IMR-90 (cell line): ENCODE results near the gene CDRT4. TPM values are rescaled to one million over a fixed set of nuclear protein-coding genes. Genes with fewer than 3 reads are reported as not detected.

Experiments
- ATAC-seq: fragments of 200-7000 bp; cut with Tn5 transposase; 2 replicates; pipeline ENCODE4 v1.9.1; 2020; ENCODE audit warnings: low read depth, mild to moderate bottlenecking, moderate library complexity
- BruUV-seq: library from RNA; stranded (reverse); fragments of 400-500 nt; replicated peaks from 2 replicates; lab custom pipeline; 2021; lab: Mats Ljungman, UMichigan
- CTCF ChIA-PET: fragments of 300-600 bp; formaldehyde crosslinking; extraction: SDS; loops from one replicate; lab custom pipeline; 2021; ENCODE audit warnings: antibody characterized with exemption; lab: Yijun Ruan, JAX
- POLR2A ChIA-PET: fragments of 300-600 bp; sonication (Branson Sonifier 250); formaldehyde crosslinking; loops from one replicate; lab custom pipeline; 2022; ENCODE audit warnings: antibody characterized with exemption; ENCODE audit not compliant: unreplicated experiment; lab: Charles Lee
- DNase-seq: peaks from one replicate; pipeline ENCODE4 v3.0.0; 2013
- H2AFZ ChIP-seq: replicated peaks from 2 replicates; pipeline ENCODE3; 2013; ENCODE audit warnings: low read length, mild to moderate bottlenecking; ENCODE audit not compliant: poor library complexity
- H2AK5ac ChIP-seq: 2 replicates; pipeline ENCODE4 v1.6.1; 2013; ENCODE audit warnings: low read depth, low read length, inconsistent platforms
- H2AK9ac ChIP-seq: replicated peaks from 2 replicates; pipeline ENCODE3; 2013; ENCODE audit warnings: mild to moderate bottlenecking, low read depth, low read length, moderate library complexity; ENCODE audit not compliant: poor library complexity
- H2BK120ac ChIP-seq: 2 replicates; pipeline ENCODE4 v1.6.1; 2013; ENCODE audit warnings: low read depth, low read length, inconsistent platforms
- H2BK15ac ChIP-seq: 3 replicates; pipeline ENCODE4 v1.6.1; 2013; ENCODE audit warnings: low read depth, low read length, inconsistent platforms
- H2BK20ac ChIP-seq: 2 replicates; pipeline ENCODE4 v1.6.1; 2013; ENCODE audit warnings: low read depth, mild to moderate bottlenecking, inconsistent platforms, low read length, moderate library complexity
- H2BK5ac ChIP-seq: 2 replicates; pipeline ENCODE4 v1.6.1; 2013; ENCODE audit warnings: mild to moderate bottlenecking, low read depth, low read length, inconsistent platforms; ENCODE audit not compliant: poor library complexity, severe bottlenecking
- H3K14ac ChIP-seq: replicated peaks from 2 replicates; pipeline ENCODE4 v1.6.1; 2013; ENCODE audit warnings: low read depth, low read length, inconsistent platforms
- H3K18ac ChIP-seq: 2 replicates; pipeline ENCODE4 v1.6.1; 2013; ENCODE audit warnings: low read depth, low read length, control low read depth
- H3K23ac ChIP-seq: 2 replicates; pipeline ENCODE4 v1.6.1; 2013; ENCODE audit warnings: low read depth, low read length, inconsistent platforms
- H3K27ac ChIP-seq: 2 replicates; pipeline ENCODE4 v1.5.1; 2013; ENCODE audit warnings: mild to moderate bottlenecking, control low read depth, low read length; ENCODE audit not compliant: insufficient read depth
- H3K27me3 ChIP-seq: 2 replicates; pipeline ENCODE4 v1.6.1; 2013; ENCODE audit warnings: low read length; ENCODE audit not compliant: control insufficient read depth, insufficient read depth
- H3K36me3 ChIP-seq: 2 replicates; pipeline ENCODE4 v1.6.1; 2013; ENCODE audit warnings: low read length, mixed read lengths; ENCODE audit not compliant: control insufficient read depth, insufficient read depth
- H3K4ac ChIP-seq: 2 replicates; pipeline ENCODE4 v1.6.1; 2013; ENCODE audit warnings: low read depth, low read length, inconsistent platforms
- H3K4me1 ChIP-seq: 2 replicates; pipeline ENCODE4 v1.6.1; 2013; ENCODE audit warnings: low read length, mixed read lengths; ENCODE audit not compliant: control insufficient read depth, insufficient read depth
- H3K4me2 ChIP-seq: 2 replicates; pipeline ENCODE4 v1.6.1; 2013; ENCODE audit warnings: low read depth, mild to moderate bottlenecking, control low read depth, low read length, moderate library complexity
- H3K4me3 ChIP-seq: 2 replicates; pipeline ENCODE4 v1.5.1; 2013; ENCODE audit warnings: low read depth, mild to moderate bottlenecking, control low read depth, low read length, moderate library complexity; ENCODE audit not compliant: insufficient read depth
- H3K56ac ChIP-seq: 2 replicates; pipeline ENCODE4 v1.6.1; 2013; ENCODE audit warnings: low read length, inconsistent platforms; ENCODE audit not compliant: insufficient read depth; ENCODE audit errors: extremely low read depth
- H3K79me1 ChIP-seq, 2 experiments: 2 replicates each; pipeline ENCODE4 v1.6.1; 2013; ENCODE audit warnings: low read length in 2 of 2, inconsistent platforms in 1 of 2, low read depth in 1 of 2
- H3K9ac ChIP-seq: 2 replicates; pipeline ENCODE4 v1.6.1; 2013; ENCODE audit warnings: low read depth, low read length, control low read depth
- H3K9me1 ChIP-seq: 2 replicates; pipeline ENCODE4 v1.6.1; 2013; ENCODE audit warnings: low read length, inconsistent platforms; ENCODE audit not compliant: insufficient read depth
- H3K9me3 ChIP-seq: 2 replicates; pipeline ENCODE4 v1.6.1; 2013; ENCODE audit warnings: low read length; ENCODE audit not compliant: control insufficient read depth, insufficient read depth
- H4K20me1 ChIP-seq: 2 replicates; pipeline ENCODE4 v1.6.1; 2013; ENCODE audit warnings: low read length, inconsistent platforms; ENCODE audit not compliant: insufficient read depth
- H4K5ac ChIP-seq: 2 replicates; pipeline ENCODE4 v1.6.1; 2013; ENCODE audit warnings: mild to moderate bottlenecking, low read depth, low read length, control low read depth
- H4K8ac ChIP-seq, 2 experiments: 2 replicates each; pipeline ENCODE4 v1.6.1; 2013; ENCODE audit warnings: low read depth in 2 of 2, low read length in 2 of 2, control low read depth in 1 of 2, inconsistent platforms in 1 of 2
- H4K91ac ChIP-seq: 2 replicates; pipeline ENCODE4 v1.6.1; 2013; ENCODE audit warnings: low read depth, low read length, inconsistent platforms; ENCODE audit not compliant: insufficient read depth
- BHLHE40 ChIP-seq: fragments of 150-350 bp; IDR thresholded peaks from 2 replicates; pipeline ENCODE4 v1.6.1; 2016; ENCODE audit warnings: mild to moderate bottlenecking, low read depth, low read length
- CEBPB ChIP-seq: IDR thresholded peaks from 2 replicates; pipeline ENCODE4 v1.6.1; 2012; ENCODE audit warnings: low read depth, low read length, improper control_type of control experiment
- CHD1 ChIP-seq: IDR thresholded peaks from 2 replicates; pipeline ENCODE4 v1.6.1; 2012; ENCODE audit warnings: low read depth, low read length, improper control_type of control experiment
- MAFK ChIP-seq: IDR thresholded peaks from 2 replicates; pipeline ENCODE4 v1.6.1; 2012; ENCODE audit warnings: low read depth, low read length, improper control_type of control experiment
- MAZ ChIP-seq: IDR thresholded peaks from 2 replicates; pipeline ENCODE4 v1.6.1; 2012; ENCODE audit warnings: low read depth, mild to moderate bottlenecking, low read length, improper control_type of control experiment, moderate library complexity, borderline replicate concordance
- NFE2L2 ChIP-seq: fragments of 150-350 bp; IDR thresholded peaks from 2 replicates; pipeline ENCODE4 v1.6.1; 2016; ENCODE audit warnings: low read depth, mild to moderate bottlenecking, low read length
- POLR2A ChIP-seq: IDR thresholded peaks from 2 replicates; pipeline ENCODE4 v1.6.1; 2012; ENCODE audit warnings: mild to moderate bottlenecking, low read depth, low read length
- RAD21 ChIP-seq: IDR thresholded peaks from 2 replicates; pipeline ENCODE4 v1.6.1; 2012; ENCODE audit warnings: low read length, improper control_type of control experiment
- WGBS, 2 experiments: methylation state at CpG; one replicate each; pipeline versions ENCODE4 v1.1.5 to v1.1.7; 2013; ENCODE audit warnings: missing lambda C conversion rate in 2 of 2; ENCODE audit not compliant: insufficient read length in 1 of 2; ENCODE audit errors: extremely low coverage in 2 of 2; 5-methylcytosine and 5-hydroxymethylcytosine counted together
- dilution Hi-C: fragments of 300-500 bp; cut with HindIII; formaldehyde crosslinking; loops from one replicate; pipeline ENCODE4 v1.14.3; 2018; ENCODE audit warnings: low sequenced_read_pairs; ENCODE audit not compliant: unreplicated experiment
- in situ Hi-C: fragments of 300-500 bp; cut with MboI; formaldehyde crosslinking; loops from 3 replicates; pipeline ENCODE4 v1.14.3; 2019; ENCODE audit warnings: low sequenced_read_pairs, inconsistent platforms, mixed read lengths
- intact Hi-C: fragments of 100-400 bp; cut with micrococcal nuclease; formaldehyde crosslinking; loops from 2 replicates; pipeline ENCODE4 v1.10.0; 2022
- polyA plus RNA-seq, 3 experiments: library from polyadenylated mRNA; depleted of rRNA; stranded (reverse); fragments of >200 nt; gene quantifications; 2 replicates each; pipeline ENCODE4 v1.2.3, GENCODE V29; 2012; ENCODE audit warnings: low replicate concordance in 1 of 3
- total RNA-seq: library from RNA; depleted of rRNA; stranded (reverse); fragments of >200 nt; gene quantifications from 2 replicates; pipeline ENCODE4 v1.2.3, GENCODE V29; 2012
- TF ChIP-seq, protein P1 (sequence below): fragments of 150-350 bp; IDR thresholded peaks from 2 replicates; pipeline ENCODE4 v1.6.1; 2017; ENCODE audit warnings: mild to moderate bottlenecking, antibody characterized with exemption, low read length, low read depth
- TF ChIP-seq, protein P2 (sequence below): conservative IDR thresholded peaks from 2 replicates; pipeline ENCODE4 v1.5.1; 2012; ENCODE audit warnings: mild to moderate bottlenecking, low read depth, low read length, improper control_type of control experiment
- TF ChIP-seq, protein P3 (sequence below): fragments of 150-350 bp; IDR thresholded peaks from 2 replicates; pipeline ENCODE4 v1.6.1; 2016; ENCODE audit warnings: low read depth, mild to moderate bottlenecking, low read length, moderate library complexity, borderline replicate concordance

Gene CDRT4
- total and polyA plus RNA-seq, 2 of the 4 experiments (the other 2 are of a cell fraction), result 0.90 to 3.7 TPM

DNA sequence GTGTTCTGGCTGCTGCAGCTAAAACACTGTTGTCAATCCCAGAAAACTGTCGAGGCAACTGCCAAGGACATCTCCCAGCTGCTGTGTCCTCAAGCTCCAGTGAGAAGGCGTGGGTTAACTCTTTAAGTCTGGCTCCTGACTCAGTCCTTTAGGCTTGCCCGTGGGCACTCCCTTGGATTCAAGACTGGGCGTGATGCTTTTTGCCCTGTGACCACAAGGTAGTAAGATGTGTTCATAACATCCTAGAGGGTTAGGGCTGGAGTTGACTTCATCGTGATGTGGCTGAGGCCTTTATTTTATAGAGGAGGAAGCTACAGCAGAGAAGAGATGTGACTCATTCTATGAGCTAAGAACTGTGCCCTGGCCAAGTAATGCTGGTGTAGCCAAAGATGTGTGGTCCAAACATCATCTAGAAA, 75.1 kb downstream of the CDRT4 start (continued):
- TF ChIP-seq, protein P1, sequence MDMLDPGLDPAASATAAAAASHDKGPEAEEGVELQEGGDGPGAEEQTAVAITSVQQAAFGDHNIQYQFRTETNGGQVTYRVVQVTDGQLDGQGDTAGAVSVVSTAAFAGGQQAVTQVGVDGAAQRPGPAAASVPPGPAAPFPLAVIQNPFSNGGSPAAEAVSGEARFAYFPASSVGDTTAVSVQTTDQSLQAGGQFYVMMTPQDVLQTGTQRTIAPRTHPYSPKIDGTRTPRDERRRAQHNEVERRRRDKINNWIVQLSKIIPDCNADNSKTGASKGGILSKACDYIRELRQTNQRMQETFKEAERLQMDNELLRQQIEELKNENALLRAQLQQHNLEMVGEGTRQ, result no peak

DNA sequence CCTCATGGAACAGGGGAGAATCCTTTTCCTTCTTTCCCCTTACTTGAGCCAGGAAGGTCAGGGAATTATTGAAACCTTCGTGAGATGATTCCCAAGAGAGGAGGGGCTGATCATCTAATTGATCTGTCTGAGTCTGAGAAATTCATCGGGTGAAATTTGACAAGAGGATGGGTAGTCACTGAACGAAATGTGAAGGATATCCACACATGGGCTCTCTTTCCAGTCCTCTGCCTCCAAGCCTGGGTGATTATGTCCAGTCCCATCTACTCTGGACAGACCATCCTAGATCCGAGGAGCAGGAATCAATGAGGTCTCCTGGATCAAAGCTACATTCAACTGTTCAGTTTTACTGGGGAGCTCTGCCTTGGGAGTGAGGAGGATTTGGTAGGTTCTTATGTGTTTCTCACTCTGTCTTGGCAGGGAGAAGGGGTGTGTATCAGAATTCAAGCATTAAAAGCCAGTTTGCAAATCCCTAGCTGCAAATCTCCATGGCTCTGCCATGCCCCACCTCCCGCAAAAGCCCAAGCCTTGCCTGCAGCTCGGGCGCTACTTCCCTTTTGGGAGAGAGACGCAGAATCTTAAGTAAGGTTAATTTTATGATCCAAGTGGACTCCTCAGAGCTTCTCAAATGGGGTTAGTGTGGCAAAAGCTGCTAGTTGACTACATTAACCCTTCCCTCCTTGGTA, 78.9 kb downstream of the CDRT4 start:
- in situ Hi-C loops, result no loop called here
- Histone ChIP-seq H4K91ac (no peak overlapping the region), H3K79me1 (no peaks in the 10 kb centered on the region), H4K5ac (no peak overlapping the region), H3K23ac (no peak overlapping the region), H2BK120ac (no peak overlapping the region), H2AK5ac (no peak overlapping the region), H3K18ac (no peak overlapping the region; the same call in 1 of the 2 replicates), H2AFZ (no peak overlapping the region), H3K4me1 (peaks cover 9% of the 10 kb centered on the region), H3K9me1 (peaks cover 8% of the 10 kb centered on the region), H2BK5ac (no peak overlapping the region), H3K36me3 (no peaks in the 10 kb centered on the region), H2AK9ac (no peak overlapping the region), H3K9ac (no peak overlapping the region), H3K4me3 (no peak overlapping the region), H2BK20ac (peak overlapping the region; percentile 14; the same call in 1 of the 2 replicates), H3K14ac (no peak overlapping the region), H4K8ac (no peak overlapping the region), H3K56ac (no peak overlapping the region), H3K27ac (no peak overlapping the region), H3K27me3 (no peaks in the 10 kb centered on the region; the same call in 1 of the 2 replicates), H3K9me3 (no peaks in the 10 kb centered on the region), H3K4ac (no peak overlapping the region), H2BK15ac (0 out of 3 replicates have a peak overlapping the region, but pooled peaks have one; percentile 17), H4K20me1 (no peaks in the 10 kb centered on the region; the same call in 1 of the 2 replicates), H3K4me2 (no peak overlapping the region)
- ChIA-PET CTCF (no interaction called here), POLR2A (no interaction called here)
- 80% methylated on average over 1 of the region's 8 CpGs; no CpG with 5 or more reads in 1 of the 2 experiments for WGBS, 2 experiments
- no TSS peak for BruUV-seq
- dilution Hi-C loops, result no loop called here
- intact Hi-C loops, result no loop called here
- ATAC-seq (no peak), DNase-seq (no peak)
- TF ChIP-seq CHD1 (no peak), NFE2L2 (no peak), CEBPB (no peak), RAD21 (no peak), MAFK (no peak), BHLHE40 (no peak), MAZ (no peak), POLR2A (no peak)
- TF ChIP-seq, protein P2, sequence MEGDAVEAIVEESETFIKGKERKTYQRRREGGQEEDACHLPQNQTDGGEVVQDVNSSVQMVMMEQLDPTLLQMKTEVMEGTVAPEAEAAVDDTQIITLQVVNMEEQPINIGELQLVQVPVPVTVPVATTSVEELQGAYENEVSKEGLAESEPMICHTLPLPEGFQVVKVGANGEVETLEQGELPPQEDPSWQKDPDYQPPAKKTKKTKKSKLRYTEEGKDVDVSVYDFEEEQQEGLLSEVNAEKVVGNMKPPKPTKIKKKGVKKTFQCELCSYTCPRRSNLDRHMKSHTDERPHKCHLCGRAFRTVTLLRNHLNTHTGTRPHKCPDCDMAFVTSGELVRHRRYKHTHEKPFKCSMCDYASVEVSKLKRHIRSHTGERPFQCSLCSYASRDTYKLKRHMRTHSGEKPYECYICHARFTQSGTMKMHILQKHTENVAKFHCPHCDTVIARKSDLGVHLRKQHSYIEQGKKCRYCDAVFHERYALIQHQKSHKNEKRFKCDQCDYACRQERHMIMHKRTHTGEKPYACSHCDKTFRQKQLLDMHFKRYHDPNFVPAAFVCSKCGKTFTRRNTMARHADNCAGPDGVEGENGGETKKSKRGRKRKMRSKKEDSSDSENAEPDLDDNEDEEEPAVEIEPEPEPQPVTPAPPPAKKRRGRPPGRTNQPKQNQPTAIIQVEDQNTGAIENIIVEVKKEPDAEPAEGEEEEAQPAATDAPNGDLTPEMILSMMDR, result no peak
- TF ChIP-seq, protein P3, sequence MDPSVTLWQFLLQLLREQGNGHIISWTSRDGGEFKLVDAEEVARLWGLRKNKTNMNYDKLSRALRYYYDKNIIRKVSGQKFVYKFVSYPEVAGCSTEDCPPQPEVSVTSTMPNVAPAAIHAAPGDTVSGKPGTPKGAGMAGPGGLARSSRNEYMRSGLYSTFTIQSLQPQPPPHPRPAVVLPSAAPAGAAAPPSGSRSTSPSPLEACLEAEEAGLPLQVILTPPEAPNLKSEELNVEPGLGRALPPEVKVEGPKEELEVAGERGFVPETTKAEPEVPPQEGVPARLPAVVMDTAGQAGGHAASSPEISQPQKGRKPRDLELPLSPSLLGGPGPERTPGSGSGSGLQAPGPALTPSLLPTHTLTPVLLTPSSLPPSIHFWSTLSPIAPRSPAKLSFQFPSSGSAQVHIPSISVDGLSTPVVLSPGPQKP, result no peak
- TF ChIP-seq, protein P1, result no peak
